SK-N-SH (cell line): ENCODE results near the gene CALCB. TPM values are rescaled to one million over a fixed set of nuclear protein-coding genes. Genes with fewer than 3 reads are reported as not detected.

Experiments used
- CTCF ChIA-PET: fragments of 300-600, 350-600 bp; formaldehyde crosslinking; extraction: SDS; loops from one replicate; lab custom pipeline; 2021; lab: Yijun Ruan, JAX
- POLR2A ChIA-PET: fragments of 350-600 bp; sonication (Branson Sonifier 250); formaldehyde crosslinking; extraction: SDS; loops from one replicate; lab custom pipeline; 2020; ENCODE audit warnings: antibody characterized with exemption, inconsistent platforms; lab: Yijun Ruan, JAX
- DNase-seq: peaks from one replicate; pipeline ENCODE4 v3.0.0; 2012
- H2AFZ ChIP-seq: fragments of 200-600 bp; sonication (generic); 2 replicates; pipeline ENCODE4 v1.8.1; 2016; ENCODE audit warnings: antibody characterized with exemption, mild to moderate bottlenecking, low read depth
- H3F3A ChIP-seq: fragments of 200-600 bp; sonication (generic); replicated peaks from 2 replicates; pipeline ENCODE3; 2016; ENCODE audit warnings: antibody characterized with exemption, mild to moderate bottlenecking; ENCODE audit not compliant: insufficient read depth
- H3K27ac ChIP-seq, 2 experiments: fragments of 200-500 bp in 1 of 2; fragments of 200-600 bp in 1 of 2; sonication (Bioruptor generic) in 1 of 2; sonication (generic), shearing (Covaris generic) in 1 of 2; 2 replicates each; pipeline versions ENCODE4 v1.5.1 to v1.6.1; 2014 to 2016; ENCODE audit warnings: low read depth in 2 of 2, inconsistent platforms in 1 of 2, low read length in 1 of 2, mild to moderate bottlenecking in 1 of 2, mixed read lengths in 1 of 2
- H3K27me3 ChIP-seq: fragments of 200-600 bp; sonication (generic), shearing (Covaris generic); 2 replicates; pipeline ENCODE4 v1.6.1; 2016; ENCODE audit warnings: mixed run types; ENCODE audit not compliant: insufficient read depth
- H3K36me3 ChIP-seq, 2 experiments: fragments of 200-500 bp in 1 of 2; fragments of 200-600 bp in 1 of 2; sonication (Bioruptor generic) in 1 of 2; sonication (generic) in 1 of 2; replicated peaks in 1 of 2; 2 replicates each; pipeline versions ENCODE3 to v1.5.1; 2014 to 2016; ENCODE audit warnings: low read length in 1 of 2, mild to moderate bottlenecking in 1 of 2; ENCODE audit not compliant: insufficient read depth in 2 of 2, control insufficient read depth in 1 of 2
- H3K4me1 ChIP-seq, 2 experiments: fragments of 200-500 bp in 1 of 2; fragments of 200-600 bp in 1 of 2; sonication (Bioruptor generic) in 1 of 2; sonication (generic), shearing (Covaris generic) in 1 of 2; 2 replicates each; pipeline versions ENCODE4 v1.5.1 to v1.6.1; 2014 to 2016; ENCODE audit warnings: low read depth in 1 of 2, low read length in 1 of 2, mixed run types in 1 of 2; ENCODE audit not compliant: insufficient read depth in 2 of 2, control insufficient read depth in 1 of 2
- H3K4me2 ChIP-seq: fragments of 200-600 bp; sonication (generic), shearing (Covaris generic); 2 replicates; pipeline ENCODE4 v1.6.1; 2017; ENCODE audit warnings: mixed run types
- H3K4me3 ChIP-seq, 2 experiments: fragments of 200-500 bp in 1 of 2; fragments of 200-600 bp in 1 of 2; sonication (Bioruptor generic) in 1 of 2; sonication (generic), shearing (Covaris generic) in 1 of 2; 2 replicates each; pipeline versions ENCODE4 v1.5.1 to v1.8.1; 2014 to 2016; ENCODE audit warnings: low read depth in 2 of 2, inconsistent platforms in 1 of 2, low read length in 1 of 2, mild to moderate bottlenecking in 1 of 2, mixed read lengths in 1 of 2, moderate library complexity in 1 of 2
- H3K79me2 ChIP-seq: fragments of 200-600 bp; sonication (generic); 2 replicates; pipeline ENCODE4 v1.8.1; 2017; ENCODE audit warnings: mild to moderate bottlenecking; ENCODE audit not compliant: insufficient read depth
- H3K9ac ChIP-seq: fragments of 200-600 bp; sonication (generic); 2 replicates; pipeline ENCODE4 v1.6.1; 2017; ENCODE audit warnings: mixed run types
- H3K9me2 ChIP-seq: fragments of 200-600 bp; sonication (generic); 2 replicates; pipeline ENCODE4 v1.6.1; 2017; ENCODE audit warnings: mixed run types
- H3K9me3 ChIP-seq: fragments of 200-600 bp; sonication (generic); 2 replicates; pipeline ENCODE4 v1.6.1; 2017; ENCODE audit warnings: mixed run types, mild to moderate bottlenecking, moderate library complexity
- H4K20me1 ChIP-seq: fragments of 200-600 bp; sonication (generic); 2 replicates; pipeline ENCODE4 v1.6.1; 2017; ENCODE audit warnings: mild to moderate bottlenecking, mixed run types; ENCODE audit not compliant: insufficient read depth
- CHD2 ChIP-seq: fragments of 150-350 bp; IDR thresholded peaks from 2 replicates; pipeline ENCODE4 v1.6.1; 2018; ENCODE audit warnings: low read length; ENCODE audit not compliant: partially characterized antibody
- EZH2phosphoT487 ChIP-seq: fragments of 200-600 bp; sonication (generic); IDR thresholded peaks from 2 replicates; pipeline ENCODE4 v1.6.1; 2017; ENCODE audit warnings: low read depth, mixed run types, mild to moderate bottlenecking, antibody characterized with exemption, moderate library complexity, borderline replicate concordance
- FOXJ3 ChIP-seq: sonication (generic); formaldehyde crosslinking; IDR thresholded peaks from 2 replicates; pipeline ENCODE4 v1.5.1; 2020; ENCODE audit warnings: mild to moderate bottlenecking, missing genetic modification reagents
- GABPA ChIP-seq: IDR thresholded peaks from 2 replicates; pipeline ENCODE4 v1.4.0; 2012; ENCODE audit warnings: low read depth, mild to moderate bottlenecking
- MEF2A ChIP-seq: IDR thresholded peaks from 2 replicates; pipeline ENCODE4 v1.4.0; 2012; ENCODE audit warnings: low read depth, borderline replicate concordance
- NRF1 ChIP-seq: IDR thresholded peaks from 2 replicates; pipeline ENCODE4 v1.6.1; 2012; ENCODE audit warnings: low read depth, mild to moderate bottlenecking, low read length
- RCOR1 ChIP-seq: fragments of 150-350 bp; IDR thresholded peaks from 2 replicates; pipeline ENCODE4 v1.6.1; 2017; ENCODE audit warnings: antibody characterized with exemption, low read length
- SIN3A ChIP-seq: IDR thresholded peaks from 2 replicates; pipeline ENCODE4 v1.6.1; 2012; ENCODE audit warnings: low read depth, mild to moderate bottlenecking, low read length, moderate library complexity, borderline replicate concordance
- TCF12 ChIP-seq: IDR thresholded peaks from 2 replicates; pipeline ENCODE4 v1.4.0; 2012
- TEAD4 ChIP-seq: IDR thresholded peaks from 2 replicates; pipeline ENCODE4 v1.4.0; 2012; ENCODE audit warnings: mild to moderate bottlenecking, borderline replicate concordance; ENCODE audit not compliant: insufficient read depth
- WGBS: methylation state at CpG from one replicate; pipeline ENCODE4 v1.1.6; 2017; ENCODE audit warnings: low lambda C conversion rate; 5-methylcytosine and 5-hydroxymethylcytosine counted together
- polyA plus RNA-seq, 3 experiments: library from polyadenylated mRNA; depleted of rRNA; stranded (reverse); fragments of >200 nt; gene quantifications; 2 replicates each; pipeline ENCODE4 v1.2.3, GENCODE V29; 2012
- TF ChIP-seq, protein P1 (sequence below): fragments of 200-600 bp; sonication (generic); IDR thresholded peaks from 2 replicates; pipeline ENCODE4 v1.6.1; 2017; ENCODE audit warnings: antibody characterized with exemption, mild to moderate bottlenecking, moderate library complexity
- TF ChIP-seq, protein P2 (sequence below): IDR thresholded peaks from 2 replicates; pipeline ENCODE4; 2012
- TF ChIP-seq, protein P3 (sequence below): fragments of 150-350 bp; IDR thresholded peaks from 2 replicates; pipeline ENCODE4 v1.6.1; 2016; ENCODE audit warnings: mild to moderate bottlenecking, low read depth, low read length

Gene CALCB
- polyA plus RNA-seq, 1 of the 3 experiments (the other 2 are of a cell fraction): 0.07 TPM

DNA sequence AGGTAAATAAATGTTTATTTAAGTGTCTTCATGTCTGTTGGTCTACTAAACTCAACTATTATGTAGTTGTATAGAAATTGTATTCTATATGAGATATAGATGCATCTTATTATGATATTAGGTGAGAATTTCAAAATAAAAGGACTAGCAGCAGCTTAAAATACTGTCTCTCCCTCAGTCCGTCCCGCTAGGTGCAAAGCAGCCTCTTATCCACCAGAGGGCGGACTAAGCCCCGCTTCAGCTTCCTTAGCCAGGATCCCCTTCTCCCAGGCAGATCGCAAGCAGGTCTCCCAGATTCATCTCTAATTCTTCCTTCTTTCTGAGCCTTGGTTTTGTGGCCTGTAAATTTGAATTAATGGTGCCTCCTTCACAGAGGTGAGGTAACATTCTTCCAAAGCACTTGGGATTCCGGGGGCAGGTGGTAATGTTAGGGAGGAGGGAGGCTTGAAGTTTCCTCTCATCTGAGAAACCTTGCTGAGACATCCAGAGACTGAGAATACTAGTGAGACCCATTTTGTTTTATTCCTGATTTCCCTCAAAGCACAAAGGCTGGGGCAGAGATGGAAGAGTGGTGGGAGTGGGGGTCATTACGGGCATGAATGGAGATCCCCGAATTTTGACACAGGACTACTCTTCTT, 27.8 kb downstream of the CALCB start (continued):
- TF ChIP-seq TEAD4: no peak
- no peak for TF ChIP-seq NRF1
- no peak for TF ChIP-seq RCOR1
- TF ChIP-seq, protein P1, sequence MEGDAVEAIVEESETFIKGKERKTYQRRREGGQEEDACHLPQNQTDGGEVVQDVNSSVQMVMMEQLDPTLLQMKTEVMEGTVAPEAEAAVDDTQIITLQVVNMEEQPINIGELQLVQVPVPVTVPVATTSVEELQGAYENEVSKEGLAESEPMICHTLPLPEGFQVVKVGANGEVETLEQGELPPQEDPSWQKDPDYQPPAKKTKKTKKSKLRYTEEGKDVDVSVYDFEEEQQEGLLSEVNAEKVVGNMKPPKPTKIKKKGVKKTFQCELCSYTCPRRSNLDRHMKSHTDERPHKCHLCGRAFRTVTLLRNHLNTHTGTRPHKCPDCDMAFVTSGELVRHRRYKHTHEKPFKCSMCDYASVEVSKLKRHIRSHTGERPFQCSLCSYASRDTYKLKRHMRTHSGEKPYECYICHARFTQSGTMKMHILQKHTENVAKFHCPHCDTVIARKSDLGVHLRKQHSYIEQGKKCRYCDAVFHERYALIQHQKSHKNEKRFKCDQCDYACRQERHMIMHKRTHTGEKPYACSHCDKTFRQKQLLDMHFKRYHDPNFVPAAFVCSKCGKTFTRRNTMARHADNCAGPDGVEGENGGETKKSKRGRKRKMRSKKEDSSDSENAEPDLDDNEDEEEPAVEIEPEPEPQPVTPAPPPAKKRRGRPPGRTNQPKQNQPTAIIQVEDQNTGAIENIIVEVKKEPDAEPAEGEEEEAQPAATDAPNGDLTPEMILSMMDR: peak; percentile 95
- TF ChIP-seq, protein P2, sequence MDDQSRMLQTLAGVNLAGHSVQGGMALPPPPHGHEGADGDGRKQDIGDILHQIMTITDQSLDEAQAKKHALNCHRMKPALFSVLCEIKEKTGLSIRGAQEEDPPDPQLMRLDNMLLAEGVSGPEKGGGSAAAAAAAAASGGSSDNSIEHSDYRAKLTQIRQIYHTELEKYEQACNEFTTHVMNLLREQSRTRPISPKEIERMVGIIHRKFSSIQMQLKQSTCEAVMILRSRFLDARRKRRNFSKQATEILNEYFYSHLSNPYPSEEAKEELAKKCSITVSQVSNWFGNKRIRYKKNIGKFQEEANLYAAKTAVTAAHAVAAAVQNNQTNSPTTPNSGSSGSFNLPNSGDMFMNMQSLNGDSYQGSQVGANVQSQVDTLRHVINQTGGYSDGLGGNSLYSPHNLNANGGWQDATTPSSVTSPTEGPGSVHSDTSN: no peak
- no peak for TF ChIP-seq EZH2phosphoT487
- TF ChIP-seq GABPA: no peak
- no peak for TF ChIP-seq MEF2A
- no peak for TF ChIP-seq TCF12
- no peak for TF ChIP-seq CHD2

DNA sequence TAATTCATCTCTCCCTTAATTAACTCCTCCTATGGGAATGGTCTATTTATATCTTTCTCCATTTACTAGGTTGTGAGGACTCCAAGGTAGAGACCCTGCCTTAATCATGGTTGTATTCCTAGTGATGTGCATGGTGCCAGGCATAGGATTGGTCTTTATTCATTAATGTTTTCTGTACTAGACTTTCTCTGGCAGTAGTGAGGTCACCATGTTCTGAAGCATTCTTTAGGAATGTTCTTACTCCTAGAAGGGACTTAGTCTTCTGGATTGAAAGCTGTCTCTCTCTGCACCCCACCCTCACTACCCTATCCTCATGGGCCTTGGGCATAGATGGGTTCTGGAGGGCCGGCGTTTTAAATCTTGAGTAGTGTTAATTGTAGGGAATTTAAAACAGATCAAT, 30.8 kb downstream of the CALCB start:
- CTCF ChIA-PET: interaction anchor here (1.4 to 16.9 kb wide), 3 partner anchors 8 to 197 kb away, joined by 3 to 282 read pairs (median 67); partner anchors contain the start of gene INSC
- H3K4me3 ChIP-seq: no peak overlapping the region

More for the DNA sequence above, 30.8 kb downstream of the CALCB start:
- no peaks in the 10 kb centered on the region for H4K20me1 ChIP-seq
- DNase-seq: no peak
- H3K27ac ChIP-seq: no peak overlapping the region
- no peaks in the 10 kb centered on the region for H3K36me3 ChIP-seq
- H3K9ac ChIP-seq: no peak overlapping the region
- peaks cover 0 to 12% of the 10 kb centered on the region in 2 experiments; a peak in 1 of 4 replicates for H3K4me1 ChIP-seq
- TF ChIP-seq, protein P3, sequence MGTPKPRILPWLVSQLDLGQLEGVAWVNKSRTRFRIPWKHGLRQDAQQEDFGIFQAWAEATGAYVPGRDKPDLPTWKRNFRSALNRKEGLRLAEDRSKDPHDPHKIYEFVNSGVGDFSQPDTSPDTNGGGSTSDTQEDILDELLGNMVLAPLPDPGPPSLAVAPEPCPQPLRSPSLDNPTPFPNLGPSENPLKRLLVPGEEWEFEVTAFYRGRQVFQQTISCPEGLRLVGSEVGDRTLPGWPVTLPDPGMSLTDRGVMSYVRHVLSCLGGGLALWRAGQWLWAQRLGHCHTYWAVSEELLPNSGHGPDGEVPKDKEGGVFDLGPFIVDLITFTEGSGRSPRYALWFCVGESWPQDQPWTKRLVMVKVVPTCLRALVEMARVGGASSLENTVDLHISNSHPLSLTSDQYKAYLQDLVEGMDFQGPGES: no peak
- TF ChIP-seq EZH2phosphoT487: no peak
- TF ChIP-seq FOXJ3: no peak
- no peak for TF ChIP-seq SIN3A
- no peak overlapping the region for H2AFZ ChIP-seq
- H3K79me2 ChIP-seq: no peaks in the 10 kb centered on the region
- no peaks in the 10 kb centered on the region for H3K9me3 ChIP-seq
- 61% methylated on average over 2 of the region's 2 CpGs for WGBS
- H3K27me3 ChIP-seq: no peaks in the 10 kb centered on the region
- no peaks in the 10 kb centered on the region for H3K9me2 ChIP-seq
- POLR2A ChIA-PET: no interaction called here
- H3K4me2 ChIP-seq: no peak overlapping the region
- no peaks in the 10 kb centered on the region for H3F3A ChIP-seq
